ENCODE results near the gene CBLIF.
"Not testable (repeated sequence)": the region's sequence is repeated elsewhere in the genome, so short reads cannot be mapped to it uniquely, and the experiment has no call there.

CBLIF gene

DNA sequence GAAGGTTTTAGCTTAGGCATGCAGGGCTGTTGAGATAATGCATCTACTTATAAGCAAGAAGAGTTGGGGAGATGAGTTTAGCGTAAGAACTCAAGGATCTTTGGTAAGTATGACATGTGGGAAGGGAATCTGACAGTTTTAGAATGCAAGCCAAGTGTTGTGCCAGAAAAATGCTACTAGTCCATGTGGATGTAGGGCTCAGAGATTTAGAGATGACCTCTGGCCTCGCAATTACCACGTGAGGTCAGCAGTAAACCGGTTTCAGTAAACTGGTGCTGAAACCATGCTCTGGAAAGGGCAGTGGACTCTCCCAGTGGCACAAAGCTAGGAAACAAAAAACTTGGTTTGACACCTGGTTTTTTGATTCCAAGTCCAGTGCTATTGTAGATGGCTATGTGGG, 53.7 kb downstream of the CBLIF start:
- DNase-seq = no peak

DNA sequence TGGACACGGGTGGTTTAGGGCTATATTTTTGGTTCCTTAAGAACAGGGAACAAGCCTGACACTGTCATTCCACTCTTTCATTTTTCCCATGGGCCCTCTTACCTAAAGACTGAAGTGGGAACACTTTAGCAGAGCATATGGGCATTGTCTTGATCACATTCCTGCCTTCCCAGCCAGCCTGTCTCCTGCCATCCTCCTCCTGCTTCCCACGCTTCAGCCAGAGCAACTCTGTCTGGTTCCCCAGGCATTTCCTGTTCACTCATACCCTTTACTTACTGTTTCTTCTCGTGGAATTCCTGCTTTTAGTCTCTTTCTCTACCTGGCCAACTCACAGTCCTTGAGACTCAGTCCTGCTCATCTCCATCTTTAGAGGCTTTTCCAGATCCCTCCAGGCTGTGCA, 57.5 kb downstream of the CBLIF start:
- DNase-seq = no peak

DNA sequence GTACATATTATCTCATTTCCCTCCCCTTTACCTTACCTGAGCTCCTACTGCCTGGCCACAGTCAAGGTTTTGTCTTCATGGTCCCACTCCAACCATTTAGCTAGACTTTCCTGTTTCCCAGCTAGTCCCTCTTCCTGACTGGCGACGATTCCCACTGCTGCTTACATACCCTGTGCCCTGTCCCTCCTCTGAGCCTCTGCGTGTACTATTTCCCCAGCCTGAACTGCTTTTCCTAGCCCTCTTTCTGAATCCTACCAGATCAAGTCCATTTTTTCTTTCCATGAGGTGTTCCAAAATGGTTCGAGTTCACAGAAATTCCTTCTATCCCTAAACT, 58.1 kb downstream of the CBLIF start:
- DNase-seq = no peak

DNA sequence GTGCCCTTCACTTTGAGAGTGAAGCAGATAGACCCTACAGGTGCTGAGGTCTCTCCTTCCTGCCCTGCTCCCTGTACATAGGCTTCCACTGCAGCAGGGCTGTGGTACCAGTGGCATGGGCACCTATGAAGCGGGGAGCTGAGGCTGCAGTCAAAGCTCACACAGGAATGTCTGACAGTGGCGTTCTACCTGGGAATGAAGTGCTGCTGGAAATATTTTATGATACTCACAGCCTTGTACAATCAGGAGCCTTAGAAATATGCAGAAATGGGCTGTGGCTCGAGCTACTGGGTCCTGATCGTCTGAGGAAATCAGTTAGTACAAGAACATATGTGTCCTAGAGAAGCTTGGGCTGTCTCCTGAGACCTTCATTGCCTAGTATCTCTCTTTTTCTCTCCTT, 59.5 kb downstream of the CBLIF start:
- no peak for DNase-seq

DNA sequence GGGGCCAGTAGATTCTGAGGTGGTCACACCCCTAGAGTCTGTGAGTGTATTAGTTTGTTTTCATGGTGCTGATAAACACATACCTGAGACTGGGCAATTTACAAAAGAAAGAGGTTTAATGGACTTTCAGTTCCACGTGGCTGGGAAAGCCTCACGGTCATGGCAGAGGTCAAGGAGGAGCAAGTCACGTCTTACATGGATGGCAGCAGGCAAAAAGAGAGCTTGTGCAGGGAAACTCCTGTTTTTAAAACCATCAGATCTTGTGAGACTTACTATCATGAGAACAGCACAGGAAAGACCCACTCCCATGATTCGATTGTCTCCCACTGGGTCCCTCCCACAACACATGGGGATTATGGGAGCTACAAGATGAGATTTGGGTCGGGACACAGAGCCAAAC, 60.9 kb downstream of the CBLIF start:
- not testable (repeated sequence) for DNase-seq

DNA sequence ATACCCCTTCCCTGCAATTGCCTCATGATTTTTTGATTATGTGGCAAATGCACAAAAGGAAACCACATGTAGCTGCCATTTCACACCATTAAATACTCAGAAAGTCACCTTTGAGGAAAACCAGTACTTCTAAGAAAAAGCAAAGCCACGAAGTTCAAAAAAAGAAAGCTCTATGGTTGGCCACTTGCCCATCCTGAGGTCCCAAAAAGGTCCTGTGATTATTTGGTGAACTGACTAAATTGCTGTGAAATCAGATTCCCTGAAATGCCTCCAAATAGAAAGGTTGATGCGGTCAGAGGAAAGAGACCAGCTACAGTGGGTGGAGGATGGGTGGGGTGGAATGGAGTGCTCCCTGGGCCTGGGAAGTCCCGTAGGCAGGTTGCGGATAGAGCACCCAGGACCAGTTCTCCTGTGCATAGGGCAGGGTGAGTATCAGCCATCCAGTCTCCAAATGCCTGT, 61.6 kb downstream of the CBLIF start:
- DNase-seq = no peak

DNA sequence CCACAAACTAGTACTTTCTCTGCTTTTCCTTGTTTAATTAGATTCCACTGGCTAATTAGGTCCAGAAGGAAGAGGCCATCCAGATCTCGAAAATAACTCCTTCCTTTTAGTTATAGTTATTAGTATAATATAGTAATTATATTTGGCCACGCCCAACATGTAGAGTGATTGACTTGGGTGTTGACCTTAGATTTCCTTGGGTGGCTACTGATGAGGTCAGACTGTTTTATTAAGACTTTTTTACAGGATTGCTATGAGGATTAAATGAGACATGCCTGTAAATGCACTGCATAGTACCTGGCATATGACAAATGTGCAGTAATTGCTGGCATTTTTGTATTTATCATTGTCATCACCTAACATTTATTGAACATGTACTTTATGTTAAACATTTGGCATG, 63.2 kb downstream of the CBLIF start:
- no peak for DNase-seq

DNA sequence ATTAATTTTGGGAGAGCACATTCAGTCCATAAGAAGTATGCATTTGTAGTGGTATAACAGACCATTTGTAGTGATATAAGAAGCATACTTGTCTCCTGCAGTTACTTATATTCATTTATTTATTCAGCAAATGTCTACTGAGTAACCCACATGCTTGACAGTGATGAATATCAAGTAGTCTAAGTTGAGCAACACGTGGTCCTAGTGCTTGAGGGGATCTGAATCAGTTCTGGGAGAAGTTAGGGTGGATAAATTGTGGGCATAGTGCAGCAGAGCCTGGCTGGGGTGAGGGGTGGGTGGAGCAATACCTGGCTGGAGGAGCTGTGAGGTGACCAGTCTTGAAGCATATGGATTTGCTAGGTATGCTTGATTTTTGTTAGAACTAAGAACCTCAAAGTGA, 65.8 kb downstream of the CBLIF start:
- no peak for DNase-seq

All from NCI-H187 treated with DMSO at 0.1 percent for 48 hours (cell line).